ENCODE measurements around the gene PALLD.

- no peak for TF ChIP-seq CTCF (IDR thresholded peaks at IDR 0.05)
- no peak for TF ChIP-seq POLR2A (IDR thresholded peaks at IDR 0.05)
These were observed 2.4 kb downstream of the PALLD start for GRCh38 chr4:168499241-168499640.
